ENCODE measurements around the gene CNN3. TPM values are rescaled to one million over a fixed set of nuclear protein-coding genes. Genes with fewer than 3 reads are reported as not detected.
A peak's percentile ranks its signal among the peaks of the same experiment; 100 is the strongest.

The CNN3 gene
- 421 TPM for polyA plus RNA-seq (2013, experiment 1 of 2; ENCODE audit: insufficient read length)
- polyA plus RNA-seq (2013, experiment 2 of 2; ENCODE audit: insufficient read length) = 456 TPM

DNA sequence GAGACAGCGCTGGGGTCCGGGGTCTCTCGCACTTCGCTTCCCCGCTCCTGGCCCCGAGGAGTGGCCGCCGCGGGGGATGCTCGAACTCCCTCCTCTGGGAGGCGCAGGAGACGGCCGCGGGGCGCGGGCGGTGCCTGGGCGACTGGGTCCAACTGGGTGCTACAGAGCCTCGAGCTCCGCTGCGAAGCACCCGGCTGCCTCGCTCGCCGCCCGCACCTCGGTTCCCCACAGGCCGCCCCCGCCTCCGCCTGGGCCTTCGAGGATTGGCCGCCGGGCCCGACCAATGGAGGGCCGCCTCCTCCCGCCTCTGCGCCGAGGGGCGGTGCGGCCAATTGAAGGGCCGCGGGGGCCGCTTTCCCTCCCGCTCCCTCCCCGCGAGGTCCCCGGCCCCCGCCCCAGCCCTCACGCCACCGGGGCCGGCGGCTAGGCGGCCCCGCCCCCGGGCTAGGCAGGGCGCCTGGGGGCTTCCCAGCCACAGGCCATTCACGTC lies at the start of gene CNN3:
Gene CNN3 (minus strand): TSS at position 196 of the 490 bp plus-strand sequence. CDS start 216 bp downstream, outside the sequence.
- peak; percentile 96 for DNase-seq

DNA sequence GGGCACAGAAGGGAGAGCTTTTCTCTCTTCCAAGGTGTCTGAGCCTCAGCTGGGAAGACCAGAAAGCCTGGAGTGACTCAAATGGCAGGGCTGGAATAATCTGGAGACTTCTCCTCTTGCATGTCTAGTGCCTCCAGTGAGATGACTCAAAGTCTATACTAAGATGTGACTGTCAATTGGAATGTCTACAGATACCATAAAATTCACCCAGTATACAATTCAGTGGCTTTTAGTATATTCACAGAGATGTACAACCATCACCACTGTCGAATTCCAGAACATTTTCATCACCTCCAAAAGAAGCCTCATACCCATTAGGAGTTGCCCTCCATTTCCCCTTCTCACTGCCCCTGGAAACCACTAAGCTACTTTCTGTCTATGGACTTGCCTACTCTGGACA lies 47.9 kb upstream of the CNN3 start:
- peak; percentile 97 for DNase-seq

DNA sequence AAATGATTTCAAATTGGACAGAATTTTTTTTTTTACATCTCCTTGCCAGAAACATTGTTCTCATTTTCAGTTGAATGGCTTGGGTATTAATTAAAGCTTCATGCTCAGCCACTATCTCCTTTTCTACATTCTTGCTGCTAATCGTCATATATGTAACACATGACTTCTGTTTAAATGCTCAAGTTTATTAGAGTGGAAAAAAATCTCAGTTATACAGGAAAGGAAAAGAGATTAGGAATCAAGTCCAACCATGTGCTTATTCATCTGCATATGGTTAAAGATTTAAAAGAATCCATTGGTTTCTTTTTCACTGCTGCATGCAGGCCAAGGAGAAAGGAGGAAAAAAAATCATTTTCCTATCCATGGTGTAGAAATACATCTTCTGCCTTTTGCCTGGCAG lies 47.3 kb upstream of the CNN3 start:
- DNase-seq = peak; percentile 78

DNA sequence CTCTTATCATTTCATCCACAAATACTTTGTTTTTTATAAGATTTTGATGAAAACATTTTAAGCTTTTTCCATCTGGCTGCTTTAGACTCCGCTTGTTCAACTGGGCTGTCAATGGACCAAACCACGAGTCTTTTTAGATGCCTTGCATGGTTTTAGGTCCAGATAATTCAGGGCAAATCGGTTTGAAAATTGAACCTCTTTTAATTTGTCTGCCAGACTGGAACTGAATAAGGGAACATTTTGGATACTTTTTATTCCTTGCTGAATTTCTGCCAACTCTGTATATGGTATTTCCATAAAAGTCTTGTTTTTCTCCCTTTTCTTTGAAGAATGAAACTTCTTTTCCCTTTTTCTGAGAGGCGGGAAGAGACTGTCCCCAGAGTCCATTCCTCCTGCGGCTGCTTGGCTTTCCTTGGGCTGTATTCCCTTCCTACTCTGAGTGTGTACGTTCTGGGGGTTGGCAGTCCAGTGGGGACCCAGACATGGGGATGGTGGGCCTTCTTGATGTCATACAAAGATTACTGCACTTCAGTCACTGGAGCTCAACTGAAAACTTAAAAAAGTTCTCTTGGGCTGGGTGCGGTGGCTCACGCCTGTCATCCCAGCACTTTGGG lies 46.5 kb upstream of the CNN3 start:
- peak; percentile 60 for DNase-seq

DNA sequence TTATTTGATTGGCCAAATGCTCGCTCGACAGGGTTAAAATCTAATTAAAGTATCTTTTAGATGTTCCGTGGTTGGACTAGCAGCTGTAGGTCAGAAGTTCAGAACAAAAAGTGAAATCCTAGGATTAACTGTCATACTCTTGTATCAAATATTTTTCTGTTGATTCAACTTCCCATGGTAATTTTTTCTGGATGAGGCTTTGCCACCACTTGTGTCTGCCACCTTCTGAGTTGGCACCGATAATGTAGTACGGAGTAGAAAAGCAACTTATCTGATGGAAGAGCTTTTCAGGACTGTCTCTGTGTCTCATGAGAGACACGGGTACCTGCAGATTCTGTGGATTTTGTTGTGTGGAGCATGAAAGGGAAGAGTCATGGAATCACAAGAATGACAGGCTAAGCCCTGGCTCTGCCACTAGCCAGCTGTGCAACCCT lies 44.6 kb upstream of the CNN3 start:
- peak; percentile 74 for DNase-seq

DNA sequence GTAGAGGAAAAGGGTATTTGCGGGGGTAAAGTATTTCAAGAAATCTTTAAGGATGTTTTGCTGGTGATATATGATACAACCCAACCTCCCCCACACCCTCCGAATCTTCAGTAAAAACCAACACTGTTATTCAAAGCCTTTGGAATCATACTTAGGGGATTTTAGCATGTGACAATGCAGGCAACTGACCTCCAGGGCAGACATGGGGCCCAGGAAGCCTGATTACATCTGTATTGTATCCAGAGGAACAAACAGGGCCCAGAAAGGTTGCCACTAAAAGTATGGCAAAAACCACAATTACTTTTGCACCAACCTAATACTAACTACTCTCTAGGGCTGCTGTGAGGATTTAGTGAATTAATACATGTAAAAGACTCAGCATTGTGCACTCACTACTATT lies 43.9 kb upstream of the CNN3 start:
- DNase-seq = peak; percentile 37

DNA sequence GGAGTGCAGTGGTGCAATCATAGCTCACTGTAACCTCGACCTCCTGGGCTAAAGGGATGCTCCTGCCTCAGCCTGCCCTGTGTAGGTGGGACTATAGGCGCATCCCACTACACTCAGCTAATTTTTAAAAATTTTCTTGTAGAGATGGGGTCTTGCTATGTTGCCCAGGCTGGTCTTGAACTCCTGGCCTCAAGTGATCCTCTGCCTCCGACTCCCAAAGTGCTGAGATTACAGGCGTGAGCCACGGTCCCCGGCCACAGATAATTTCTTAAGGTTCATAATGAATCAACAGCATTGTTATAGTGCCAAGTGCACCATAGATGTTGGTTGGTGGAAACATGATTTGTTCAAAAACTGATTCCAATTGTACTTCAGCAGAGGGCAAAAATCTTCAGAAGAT lies 42.2 kb upstream of the CNN3 start:
- DNase-seq = no peak

DNA sequence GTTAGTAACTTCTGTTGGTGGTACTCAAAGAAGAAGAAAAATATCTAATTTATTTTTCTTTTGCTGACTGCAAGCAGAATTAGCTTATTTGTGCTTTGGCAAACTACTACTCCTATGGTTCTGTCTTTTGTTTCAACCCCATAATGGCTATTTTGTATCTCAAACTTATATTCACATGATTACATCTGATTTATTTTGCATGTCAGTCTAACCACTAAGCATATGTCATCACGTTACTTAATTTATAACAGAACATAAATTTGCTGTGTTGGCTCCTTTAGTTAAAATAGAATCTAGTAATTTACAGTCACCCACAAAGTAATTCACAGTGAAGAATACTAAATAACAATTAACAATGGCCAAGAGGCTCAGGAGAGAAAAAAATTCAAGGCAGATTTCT lies 39.1 kb upstream of the CNN3 start:
- DNase-seq = no peak

DNA sequence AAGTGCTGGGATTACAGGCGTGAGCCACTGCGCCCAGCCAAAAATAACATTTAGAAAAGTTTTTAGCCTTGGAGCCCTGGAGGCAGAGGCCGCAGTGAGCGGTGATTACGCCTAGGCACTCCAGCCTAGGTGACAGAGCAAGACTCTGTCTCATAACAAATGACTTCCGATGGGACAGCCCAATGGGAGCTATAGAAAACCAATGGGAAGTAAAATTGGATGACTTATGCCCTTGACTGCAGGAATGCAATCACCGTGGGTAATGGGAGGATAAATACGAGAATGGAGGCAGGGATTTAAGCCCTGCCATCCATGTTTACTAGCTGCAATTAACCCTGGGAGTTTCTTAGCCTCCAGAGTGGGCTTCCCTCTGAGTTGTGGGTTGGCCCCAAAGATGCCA lies 37.0 kb upstream of the CNN3 start:
- DNase-seq = no peak

DNA sequence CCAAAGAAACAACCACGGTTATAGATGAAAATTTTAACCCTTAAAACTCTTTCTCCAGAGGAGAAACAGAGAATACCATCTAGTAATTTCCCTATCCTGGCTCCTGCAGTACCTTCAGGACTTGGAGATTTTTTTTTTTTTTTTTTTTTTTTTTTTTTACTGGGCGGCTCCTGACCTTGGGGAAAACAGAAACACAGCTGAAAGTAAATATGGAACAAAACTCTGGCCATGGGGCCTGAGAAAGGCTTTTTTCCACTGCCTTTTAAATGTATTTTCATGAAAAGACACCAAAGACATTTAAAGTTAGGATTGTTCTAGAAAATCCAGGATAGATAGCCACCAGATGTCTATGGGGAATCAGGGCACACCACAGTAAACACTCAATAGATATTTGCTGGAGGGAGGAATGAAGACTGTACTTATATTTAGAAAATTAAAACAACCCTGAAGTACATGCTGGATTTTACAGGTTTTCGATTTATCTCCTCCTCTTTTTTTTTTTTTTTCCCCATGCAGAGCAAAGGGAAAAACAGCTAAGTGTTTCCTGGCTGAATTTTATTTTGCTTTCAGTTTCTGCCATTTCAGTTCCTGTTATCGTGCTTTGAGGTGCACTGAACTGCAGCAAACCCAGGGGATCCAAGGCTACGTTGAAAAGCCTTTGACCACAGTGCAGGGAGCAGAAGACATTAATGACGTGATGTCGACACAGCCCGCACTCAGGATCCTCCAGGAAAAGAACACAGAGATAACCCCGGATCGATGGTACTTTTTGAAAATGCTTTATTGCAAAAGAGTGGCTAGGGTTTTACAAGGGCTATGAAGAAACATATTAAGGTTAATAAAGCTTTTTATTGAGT lies 35.7 kb upstream of the CNN3 start:
- no peak for DNase-seq

DNA sequence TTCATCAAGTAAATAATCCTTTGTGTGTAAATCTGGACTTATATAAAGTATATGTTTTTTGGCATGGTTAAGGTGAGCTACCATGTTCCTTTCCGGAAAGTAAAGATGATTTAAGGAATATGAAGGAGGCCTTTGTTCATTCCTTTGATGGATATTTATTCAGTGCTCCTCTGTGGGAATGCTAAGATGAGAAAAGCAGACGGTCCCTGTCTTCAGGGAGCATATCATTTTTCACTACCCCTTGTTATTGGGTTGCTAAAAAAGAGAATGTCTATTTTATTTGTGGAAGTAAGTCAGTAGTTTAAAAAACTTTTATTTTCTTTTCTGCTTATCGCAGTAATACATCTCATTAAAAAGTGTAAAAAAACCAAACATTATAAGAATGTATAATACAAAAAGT lies 35.1 kb upstream of the CNN3 start:
- no peak for DNase-seq

DNA sequence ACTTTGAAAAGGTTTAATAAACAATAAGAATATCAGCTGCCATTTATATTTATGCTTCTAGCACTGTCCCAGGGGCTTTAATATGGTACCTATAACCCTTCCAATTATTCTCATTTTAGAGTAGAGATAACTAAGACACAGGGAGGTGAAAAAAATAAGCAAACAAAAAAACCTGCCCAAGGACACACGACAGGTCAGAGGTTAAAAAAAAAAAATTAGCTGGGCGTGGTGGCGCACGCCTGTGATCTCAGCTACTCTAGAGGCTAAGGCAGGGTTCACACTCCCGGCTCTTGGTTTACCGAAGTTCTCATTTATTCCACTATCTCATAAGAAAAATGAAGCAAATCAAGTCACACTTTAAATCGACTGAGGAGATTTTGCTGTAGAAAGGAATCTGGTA lies 34.7 kb upstream of the CNN3 start:
- DNase-seq = no peak

DNA sequence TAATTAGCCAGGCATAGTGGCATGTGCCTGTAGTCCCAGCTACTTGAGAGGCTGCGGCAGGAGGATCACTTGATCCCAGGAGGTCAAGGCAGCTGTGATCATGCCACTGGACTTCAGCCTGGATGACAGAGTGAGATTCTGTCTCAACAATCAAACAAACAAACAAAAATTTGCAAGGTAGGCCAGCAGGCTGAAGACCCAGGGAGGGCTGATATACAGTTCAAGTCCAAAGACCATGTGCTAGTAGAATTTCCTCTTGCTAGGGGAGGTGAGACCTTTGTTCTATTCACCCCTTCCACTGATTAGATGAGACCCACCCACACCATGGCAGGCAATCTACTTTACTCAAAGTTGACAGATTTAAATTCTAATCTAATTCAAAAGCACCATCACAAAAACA lies 31.2 kb upstream of the CNN3 start:
- no peak for DNase-seq

DNA sequence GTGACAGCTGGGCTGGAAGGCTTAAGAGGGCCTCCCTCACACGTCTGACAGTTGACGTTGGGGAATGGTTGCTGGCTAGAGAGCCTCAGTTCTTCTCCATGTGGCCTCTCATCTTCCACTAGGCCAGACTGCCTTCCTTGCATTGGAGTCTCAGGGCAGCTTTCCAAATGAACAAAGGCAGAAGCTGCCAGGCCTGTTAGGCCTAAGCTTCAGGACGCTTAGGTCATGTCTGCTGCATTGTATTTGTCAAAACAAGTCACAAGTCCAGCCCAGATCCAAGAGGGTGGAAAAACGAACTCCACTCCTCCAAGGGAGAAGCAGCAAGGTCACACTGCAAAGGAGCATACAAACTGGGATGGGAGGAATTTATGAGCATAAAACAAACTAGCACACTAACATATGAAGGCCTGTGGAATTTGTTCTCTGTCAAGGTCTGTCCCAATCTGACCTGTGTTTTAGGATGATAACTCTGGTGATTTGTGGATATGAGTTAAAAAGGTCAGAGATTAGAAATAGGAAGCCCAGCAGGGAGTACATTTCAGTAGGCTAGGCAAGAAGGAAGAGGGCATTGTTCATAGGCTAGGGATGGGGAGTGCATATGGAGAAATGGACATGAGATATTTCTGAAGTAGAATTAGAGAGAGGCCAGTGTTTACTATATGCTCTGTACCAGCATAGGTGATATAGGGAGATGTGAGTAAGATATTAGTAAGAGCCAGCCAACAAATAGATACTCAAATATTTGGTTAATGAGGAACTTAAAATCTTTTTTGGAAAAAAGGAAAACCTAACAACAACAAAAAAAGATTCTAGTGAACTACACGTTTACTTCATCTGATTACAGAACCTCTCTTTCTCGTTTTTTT lies 29.1 kb upstream of the CNN3 start:
- DNase-seq = no peak

DNA sequence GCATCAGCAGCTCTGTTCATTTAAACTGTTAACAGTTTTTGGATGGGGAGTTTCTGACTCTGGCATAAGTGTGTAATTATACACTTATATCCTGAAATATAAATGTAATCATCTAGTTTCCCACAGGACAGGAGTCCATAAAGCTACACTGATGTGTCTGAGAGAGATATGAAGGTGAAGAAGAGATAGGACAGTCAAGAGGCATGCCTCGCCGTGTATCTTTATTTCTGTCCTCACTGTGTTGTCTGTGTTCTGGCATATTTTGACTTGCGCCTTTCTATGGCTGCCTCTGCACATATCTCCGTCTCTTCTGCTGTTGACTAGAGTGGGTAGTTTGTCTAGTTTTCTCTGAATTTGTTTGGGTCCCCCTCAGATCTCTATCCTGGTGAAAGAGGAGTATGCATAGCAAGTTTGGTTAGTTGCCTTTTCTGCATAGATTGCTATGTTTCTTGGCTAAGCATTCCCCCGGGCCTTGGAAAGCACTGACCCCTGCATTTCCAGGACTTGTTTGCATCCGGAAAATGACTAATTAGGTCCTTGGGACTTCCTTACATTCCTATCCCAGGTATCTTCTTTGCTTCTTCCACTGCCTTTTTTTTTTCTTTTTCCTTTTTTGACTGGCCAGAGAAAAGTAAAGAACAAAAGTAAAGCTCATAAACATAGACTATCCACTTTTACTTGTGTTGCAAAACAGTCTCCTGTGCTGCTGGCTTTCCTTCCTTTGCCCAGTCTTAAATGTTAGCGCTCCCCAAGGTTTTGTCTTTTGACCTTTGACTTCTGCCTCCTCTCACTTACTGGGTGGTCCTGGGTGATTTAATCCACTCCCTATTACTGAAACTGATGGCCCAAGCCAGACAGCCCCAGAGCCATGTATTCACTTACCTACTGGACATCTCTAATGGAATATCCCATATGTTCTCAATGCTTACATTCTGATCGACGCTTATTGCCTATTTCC lies 27.6 kb upstream of the CNN3 start:
- DNase-seq = no peak

DNA sequence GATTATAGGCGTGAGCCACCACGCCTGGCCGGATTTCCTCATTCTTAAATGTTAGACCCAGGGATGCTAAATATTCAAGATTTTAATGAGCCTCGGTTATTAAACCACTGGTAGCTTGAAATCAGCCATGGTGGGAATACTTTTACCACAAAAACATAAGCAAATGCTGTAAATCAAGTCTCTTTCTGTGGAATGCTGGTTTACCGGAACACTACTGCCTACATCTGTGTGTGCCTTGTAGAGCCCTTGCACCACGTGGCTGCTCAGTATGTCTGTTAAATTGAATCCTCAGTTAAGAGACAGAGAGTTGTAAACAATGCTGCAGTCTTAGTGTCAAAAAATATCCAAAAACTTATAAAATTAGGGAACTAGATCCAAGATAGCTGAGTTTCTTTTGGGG lies 26.8 kb upstream of the CNN3 start:
- no peak for DNase-seq

DNA sequence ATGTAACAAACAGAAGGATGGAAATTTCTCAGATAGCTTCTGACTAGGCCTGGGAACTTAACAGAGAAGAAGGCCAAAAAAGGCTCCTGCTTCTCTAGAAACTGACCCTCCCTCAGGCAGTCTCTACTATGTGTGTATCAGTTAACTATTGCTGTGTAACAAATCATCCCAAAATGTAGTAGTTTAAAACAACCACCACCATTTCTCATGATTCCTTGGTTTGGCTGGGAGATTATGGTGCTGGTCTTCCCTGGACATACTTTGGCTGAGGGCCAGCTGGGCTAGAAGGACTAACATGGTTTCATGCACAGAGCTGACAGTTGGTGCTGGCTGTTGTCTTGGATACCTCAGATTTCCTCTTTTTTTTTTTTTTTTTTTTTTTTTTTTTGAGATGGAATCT lies 26.2 kb upstream of the CNN3 start:
- no peak for DNase-seq

DNA sequence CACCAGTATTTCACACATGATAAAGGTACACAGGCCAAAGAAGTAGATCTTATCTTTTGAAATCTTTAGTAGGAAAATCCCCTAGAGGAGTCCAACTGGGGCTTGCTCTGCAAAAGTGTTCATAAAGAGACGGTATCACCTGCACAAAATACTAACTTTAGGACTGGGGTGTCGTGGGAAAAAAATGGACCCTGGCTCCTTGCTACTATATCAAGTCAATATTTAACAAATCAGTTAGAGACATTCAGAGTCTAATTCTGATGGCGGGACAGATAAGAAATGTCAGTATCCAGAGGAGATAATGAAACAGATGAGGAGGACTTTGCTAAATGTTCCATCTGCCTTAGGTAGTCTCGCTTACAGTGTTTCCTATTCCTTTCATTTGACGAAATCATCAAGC lies 25.6 kb upstream of the CNN3 start:
- no peak for DNase-seq

DNA sequence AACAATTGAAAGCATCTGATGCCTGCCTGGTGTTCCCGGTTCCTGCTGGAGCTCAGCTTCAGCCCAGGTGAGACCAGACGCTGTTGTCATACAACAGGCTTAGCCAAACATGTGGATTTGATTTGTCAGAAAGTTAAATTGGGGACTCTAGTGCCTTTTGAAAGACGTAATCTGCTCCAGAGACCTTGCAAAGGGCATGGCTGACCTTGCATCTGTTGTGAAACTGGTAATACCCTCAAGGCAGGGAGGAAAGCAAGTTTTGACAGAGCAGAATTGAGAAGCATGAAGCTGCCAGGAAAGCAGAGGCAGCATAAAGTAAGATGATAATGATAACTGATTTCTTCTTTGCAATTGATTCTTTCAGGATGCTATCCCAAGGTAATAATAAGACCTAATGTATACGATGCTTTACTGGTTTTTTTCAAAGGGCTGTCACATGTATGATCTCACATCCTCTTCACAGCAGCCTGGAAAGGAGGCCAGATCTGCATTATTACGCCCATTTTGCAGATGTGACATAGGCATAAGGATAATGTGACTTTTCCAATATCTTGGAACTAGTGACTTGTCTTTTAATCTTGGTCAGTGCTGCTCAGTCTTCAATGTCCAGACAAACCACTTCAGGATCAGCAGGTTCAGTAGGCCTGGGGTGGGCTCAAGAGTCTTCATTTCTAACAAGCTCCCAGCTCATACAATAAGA lies 24.7 kb upstream of the CNN3 start:
- DNase-seq = no peak

DNA sequence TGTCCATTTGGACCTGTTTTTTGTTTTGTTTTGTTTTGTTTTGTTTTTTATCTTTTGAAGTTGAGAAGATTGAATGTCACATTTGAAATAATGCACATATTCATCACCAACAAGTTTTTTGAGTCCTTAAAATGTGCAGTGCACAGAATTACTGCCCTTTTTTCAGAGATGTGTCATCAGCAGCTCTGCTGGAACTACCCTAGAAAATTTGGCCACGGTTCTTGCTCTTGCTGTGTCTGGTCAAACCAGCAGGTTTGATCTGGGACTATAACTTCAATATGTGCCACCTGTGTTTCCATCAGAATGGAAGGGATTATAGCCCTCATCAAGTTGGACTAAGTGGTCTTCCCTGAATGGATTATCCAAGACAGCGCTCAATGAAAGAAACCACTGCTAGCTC lies 24.1 kb upstream of the CNN3 start:
- no peak for DNase-seq

All from fibroblast of skin of scalp (primary cell).